CD4-positive, alpha-beta T cell (primary cell): Measurements from ENCODE around the gene ASIP. TPM values are rescaled to one million over a fixed set of nuclear protein-coding genes. Genes with fewer than 3 reads are reported as not detected.

ENCODE experiments used
- ATAC-seq: fragments of 200-7000 bp; cut with Tn5 transposase; one replicate; pipeline ENCODE4 v1.10.0; 2022; ENCODE audit warnings: mild to moderate bottlenecking; ENCODE audit not compliant: poor library complexity
- CTCF ChIA-PET: fragments of 350-600 bp; sonication (Branson Sonifier 250); formaldehyde crosslinking; loops from one replicate; lab custom pipeline; 2021; ENCODE audit warnings: antibody characterized with exemption, inconsistent platforms; lab: Charles Lee
- POLR2A ChIA-PET: fragments of 350-600 bp; sonication (Branson Sonifier 250); formaldehyde crosslinking; loops from one replicate; lab custom pipeline; 2021; ENCODE audit warnings: antibody characterized with exemption, inconsistent platforms; lab: Charles Lee
- DNase-seq, 14 experiments: peaks; one replicate each; pipeline ENCODE4 v3.0.0-alpha.2; 2013 to 2020; ENCODE audit warnings: mixed read lengths in 2 of 14
- H3K27ac ChIP-seq, 2 donors: one replicate each; pipeline versions ENCODE4 v1.5.1 to v1.7.0; 2013; ENCODE audit warnings: low read length in 2 of 2, low read depth in 1 of 2, mild to moderate bottlenecking in 1 of 2
- H3K27me3 ChIP-seq, 2 experiments: 1 replicate in 1 of 2; 2 replicates in 1 of 2; pipeline versions ENCODE4 v1.6.1 to v1.7.0; 2013; ENCODE audit warnings: low read length in 2 of 2, control low read depth in 1 of 2, mild to moderate bottlenecking in 1 of 2, moderate library complexity in 1 of 2; ENCODE audit not compliant: insufficient read depth in 2 of 2, control insufficient read depth in 1 of 2
- H3K36me3 ChIP-seq: one replicate; pipeline ENCODE4 v1.6.1; 2013; ENCODE audit warnings: low read length, control low read depth; ENCODE audit not compliant: insufficient read depth
- H3K4me1 ChIP-seq: one replicate; pipeline ENCODE4 v1.6.1; 2013; ENCODE audit warnings: low read length, control low read depth; ENCODE audit not compliant: insufficient read depth
- H3K4me3 ChIP-seq: one replicate; pipeline ENCODE4 v1.5.1; 2013; ENCODE audit warnings: mild to moderate bottlenecking, low read length, moderate library complexity
- H3K9me3 ChIP-seq, 2 experiments: 1 replicate in 1 of 2; 2 replicates in 1 of 2; pipeline versions ENCODE4 v1.6.1 to v1.7.0; 2013; ENCODE audit warnings: low read length in 2 of 2, mild to moderate bottlenecking in 2 of 2, control low read depth in 1 of 2, moderate library complexity in 1 of 2; ENCODE audit not compliant: control insufficient read depth in 1 of 2, insufficient read depth in 1 of 2
- H3K27ac Mint-ChIP-seq: one replicate; pipeline ENCODE4 v1.8.0; 2020; ENCODE audit warnings: mixed read lengths
- H3K27me3 Mint-ChIP-seq: one replicate; pipeline ENCODE4 v1.8.0; 2021; ENCODE audit warnings: mixed read lengths
- H3K36me3 Mint-ChIP-seq: one replicate; pipeline ENCODE4 v1.8.0; 2021; ENCODE audit warnings: low read depth, mixed read lengths
- H3K4me1 Mint-ChIP-seq: one replicate; pipeline ENCODE4 v1.8.0; 2021; ENCODE audit warnings: low read depth, mixed read lengths
- H3K4me3 Mint-ChIP-seq: one replicate; pipeline ENCODE4 v1.8.0; 2020; ENCODE audit warnings: mild to moderate bottlenecking, mixed read lengths
- H3K9me3 Mint-ChIP-seq: one replicate; pipeline ENCODE4 v1.8.0; 2020; ENCODE audit warnings: mixed read lengths
- CTCF ChIP-seq: fragments of 200-600 bp; IDR thresholded peaks from one replicate; pipeline ENCODE4 v1.8.0; 2022; ENCODE audit warnings: antibody characterized with exemption, mild to moderate bottlenecking
- intact Hi-C, 2 experiments: fragments of 100-400 bp; cut with DNase I in 1 of 2; cut with micrococcal nuclease in 1 of 2; formaldehyde crosslinking; loops; one replicate each; pipeline versions ENCODE4 v1.15.1 to v1.9.0; 2023 to 2025; cut with DNase I, micrococcal nuclease
- total RNA-seq, 174 experiments: library from RNA in 2 of 174; stranded (reverse) in 2 of 174; gene quantifications; one replicate each; pipeline ENCODE4 v1.2.3 and lab custom pipeline; 2021 to 2026

The ASIP gene
- total RNA-seq, 2 experiments from 2014 or later, result not detected

GRCh38 chr20:34305333-34306230 is 64.4 kb downstream of the ASIP start:
- Mint-ChIP-seq H3K4me3 (no peak overlapping the region), H3K36me3 (no peaks in the 10 kb centered on the region), H3K9me3 (no peaks in the 10 kb centered on the region), H3K4me1 (peaks cover 11% of the 10 kb centered on the region), H3K27ac (no peak overlapping the region), H3K27me3 (peaks cover 3% of the 10 kb centered on the region)
- Histone ChIP-seq H3K4me1 (peaks cover 17% of the 10 kb centered on the region), H3K36me3 (no peaks in the 10 kb centered on the region), H3K4me3 (no peak overlapping the region), H3K9me3 (no peaks in the 10 kb centered on the region), H3K27ac (no peak overlapping the region), H3K27me3 (peaks cover 0 to 4% of the 10 kb centered on the region in 2 experiments)
- CTCF ChIA-PET, result interaction anchor here (0.7 kb wide), 3 partner anchors 415 to 1762 kb away, joined by 3 read pairs; no protein-coding TSS in a partner anchor
- POLR2A ChIA-PET, result no interaction called here
- TF ChIP-seq CTCF, result no peak
- ATAC-seq (no peak), DNase-seq (no peak)
- intact Hi-C loops, result loop anchor here in 1 of 2 experiments (10.0 kb wide), 4 partner anchors 649 to 1649 kb away; partner anchors contain the start of genes GSS, MYH7B, SCAND1 and TRPC4AP

- peaks cover 14 to 20% of the 10 kb centered on the region in 2 experiments for H3K27me3 ChIP-seq
- no peaks in the 10 kb centered on the region for H3K9me3 ChIP-seq
- H3K27ac Mint-ChIP-seq, result no peak overlapping the region
- no peak for DNase-seq
- peaks cover 6% of the 10 kb centered on the region for H3K4me1 Mint-ChIP-seq
- no peak overlapping the region for H3K4me3 Mint-ChIP-seq
- no peaks in the 10 kb centered on the region for H3K36me3 ChIP-seq
- no peak for TF ChIP-seq CTCF
- ChIA-PET CTCF (no interaction called here), POLR2A (no interaction called here)
- H3K36me3 Mint-ChIP-seq, result no peaks in the 10 kb centered on the region
- intact Hi-C loops, result loop anchor here (5.0 to 10.0 kb wide), 5 partner anchors 168 to 1645 kb away; partner anchors contain the start of genes GSS (in 1 of the 2), MYH7B (in 1 of the 2), SCAND1 (in 1 of the 2) and TRPC4AP (in 1 of the 2)
- no peaks in the 10 kb centered on the region for H3K9me3 Mint-ChIP-seq
- H3K4me1 ChIP-seq, result peaks cover 20% of the 10 kb centered on the region
- H3K27me3 Mint-ChIP-seq, result peaks cover 24% of the 10 kb centered on the region
- no peak overlapping the region for H3K4me3 ChIP-seq
- ATAC-seq, result no peak
- no peak overlapping the region for H3K27ac ChIP-seq
Observed at GRCh38 chr20:34309691-34310090, 68.5 kb downstream of the ASIP start.

GRCh38 chr20:34310481-34311117 is 69.4 kb downstream of the ASIP start:
- intact Hi-C loops, result loop anchor here in 1 of 2 experiments (5.0 kb wide), 1 partner anchor 167 kb away; no protein-coding TSS in a partner anchor
- no peaks in the 10 kb centered on the region for H3K9me3 Mint-ChIP-seq
- Histone ChIP-seq H3K36me3 (no peaks in the 10 kb centered on the region), H3K9me3 (no peaks in the 10 kb centered on the region), H3K4me1 (peaks cover 20% of the 10 kb centered on the region), H3K27me3 (peaks cover 14 to 20% of the 10 kb centered on the region in 2 experiments), H3K27ac (no peak overlapping the region), H3K4me3 (no peak overlapping the region)
- no peak for TF ChIP-seq CTCF
- ATAC-seq (no peak), DNase-seq (no peak)
- peaks cover 6% of the 10 kb centered on the region for H3K4me1 Mint-ChIP-seq
- no peak overlapping the region for H3K27ac Mint-ChIP-seq
- H3K27me3 Mint-ChIP-seq, result peaks cover 24% of the 10 kb centered on the region
- H3K36me3 Mint-ChIP-seq, result no peaks in the 10 kb centered on the region
- ChIA-PET CTCF (no interaction called here), POLR2A (interaction anchor here (1.2 to 3.1 kb wide), 2 partner anchors 8 to 205 kb away, joined by 3 to 20 read pairs; partner anchors contain the start of gene AHCY)
- no peak overlapping the region for H3K4me3 Mint-ChIP-seq
